ENCODE results near the gene DNAJB9. TPM values are rescaled to one million over a fixed set of nuclear protein-coding genes. Genes with fewer than 3 reads are reported as not detected.
A peak's percentile ranks its signal among the peaks of the same experiment; 100 is the strongest.

Gene DNAJB9
- total RNA-seq, 1 donor from 2014 or later, result 29.0 TPM

- no peak for TF ChIP-seq CTCF (IDR thresholded peaks at IDR 0.05)
- Mint-ChIP-seq H3K4me1 (ENCODE audit: low read depth) (peaks cover 12% of the 10 kb centered on the region), H3K9me3 (ENCODE audit: low read depth) (no peaks in the 10 kb centered on the region), H3K27ac (ENCODE audit: unreplicated experiment) (no peak overlapping the region), H3K27me3 (ENCODE audit: low read depth) (peaks cover 6% of the 10 kb centered on the region), H3K4me3 (ENCODE audit: unreplicated experiment) (no peak overlapping the region), H3K36me3 (ENCODE audit: low read depth) (no peaks in the 10 kb centered on the region)
- DNase-seq (ENCODE audit: low spot score), result no peak
Measured at GRCh38 chr7:108589199-108589598, 19.5 kb downstream of the DNAJB9 start.

GRCh38 chr7:108589874-108590273, 20.2 kb downstream of the DNAJB9 start:
- H3K4me1 Mint-ChIP-seq (ENCODE audit: low read depth), result peaks cover 12% of the 10 kb centered on the region
- peak overlapping the region; percentile 55 for H3K27ac Mint-ChIP-seq (ENCODE audit: unreplicated experiment)
- peaks cover 6% of the 10 kb centered on the region for H3K27me3 Mint-ChIP-seq (ENCODE audit: low read depth)
- no peak for DNase-seq (ENCODE audit: low spot score)
- TF ChIP-seq CTCF (IDR thresholded peaks at IDR 0.05), result no peak
- no peaks in the 10 kb centered on the region for H3K36me3 Mint-ChIP-seq (ENCODE audit: low read depth)
- no peaks in the 10 kb centered on the region for H3K9me3 Mint-ChIP-seq (ENCODE audit: low read depth)
- no peak overlapping the region for H3K4me3 Mint-ChIP-seq (ENCODE audit: unreplicated experiment)

- peaks cover 12% of the 10 kb centered on the region for H3K4me1 Mint-ChIP-seq (ENCODE audit: low read depth)
- peaks cover 6% of the 10 kb centered on the region for H3K27me3 Mint-ChIP-seq (ENCODE audit: low read depth)
- H3K9me3 Mint-ChIP-seq (ENCODE audit: low read depth), result no peaks in the 10 kb centered on the region
- no peaks in the 10 kb centered on the region for H3K36me3 Mint-ChIP-seq (ENCODE audit: low read depth)
- no peak for TF ChIP-seq CTCF (IDR thresholded peaks at IDR 0.05)
- no peak overlapping the region for H3K4me3 Mint-ChIP-seq (ENCODE audit: unreplicated experiment)
- DNase-seq (ENCODE audit: low spot score), result no peak
- H3K27ac Mint-ChIP-seq (ENCODE audit: unreplicated experiment), result no peak overlapping the region
Measured at GRCh38 chr7:108590606-108591005, 20.9 kb downstream of the DNAJB9 start.

- Mint-ChIP-seq H3K27me3 (ENCODE audit: low read depth) (no peaks in the 10 kb centered on the region), H3K4me3 (ENCODE audit: unreplicated experiment) (no peak overlapping the region), H3K27ac (ENCODE audit: unreplicated experiment) (no peak overlapping the region), H3K4me1 (ENCODE audit: low read depth) (peaks cover 12% of the 10 kb centered on the region), H3K9me3 (ENCODE audit: low read depth) (no peaks in the 10 kb centered on the region), H3K36me3 (ENCODE audit: low read depth) (no peaks in the 10 kb centered on the region)
- DNase-seq (ENCODE audit: low spot score), result no peak
- TF ChIP-seq CTCF (IDR thresholded peaks at IDR 0.05), result peak; percentile 58
Measured at GRCh38 chr7:108592646-108593201, 23.1 kb downstream of the DNAJB9 start.

- Mint-ChIP-seq H3K9me3 (ENCODE audit: low read depth) (no peaks in the 10 kb centered on the region), H3K27ac (ENCODE audit: unreplicated experiment) (no peak overlapping the region), H3K27me3 (ENCODE audit: low read depth) (peaks cover 19% of the 10 kb centered on the region), H3K4me3 (ENCODE audit: unreplicated experiment) (no peak overlapping the region), H3K4me1 (ENCODE audit: low read depth) (no peaks in the 10 kb centered on the region), H3K36me3 (ENCODE audit: low read depth) (no peaks in the 10 kb centered on the region)
- no peak for TF ChIP-seq CTCF (IDR thresholded peaks at IDR 0.05)
- no peak for DNase-seq (ENCODE audit: low spot score)
Measured at GRCh38 chr7:108596560-108596959, 26.9 kb downstream of the DNAJB9 start.

Measured in chondrocyte (in vitro differentiated cells).